Progenitor cell of endocrine pancreas (in vitro differentiated cells): ENCODE data around the gene PROCA1. TPM values are rescaled to one million over a fixed set of nuclear protein-coding genes. Genes with fewer than 3 reads are reported as not detected.
A peak's percentile ranks its signal among the peaks of the same experiment; 100 is the strongest.

Experiments
- DNase-seq: peaks from one replicate; pipeline ENCODE4 v3.0.0; 2021; ENCODE audit warnings: low spot score; ENCODE audit not compliant: unreplicated experiment
- H3K27ac Mint-ChIP-seq: 2 replicates; pipeline ENCODE4 v1.8.0; 2021; ENCODE audit warnings: mild to moderate bottlenecking, moderate library complexity, mixed read lengths
- H3K27me3 Mint-ChIP-seq: 2 replicates; pipeline ENCODE4 v1.8.0; 2021; ENCODE audit warnings: mixed read lengths
- H3K36me3 Mint-ChIP-seq: 2 replicates; pipeline ENCODE4 v1.8.0; 2022; ENCODE audit warnings: mixed read lengths; ENCODE audit not compliant: insufficient read depth
- H3K4me1 Mint-ChIP-seq: 2 replicates; pipeline ENCODE4 v1.8.0; 2021; ENCODE audit warnings: low read depth, mixed read lengths
- H3K4me3 Mint-ChIP-seq: 2 replicates; pipeline ENCODE4 v1.8.0; 2021; ENCODE audit warnings: low read depth, mild to moderate bottlenecking, moderate library complexity, mixed read lengths
- H3K9me3 Mint-ChIP-seq: 2 replicates; pipeline ENCODE4 v1.8.0; 2021; ENCODE audit warnings: low read depth, mixed read lengths
- CTCF ChIP-seq: fragments of 200-600 bp; sonication (generic); IDR thresholded peaks from one replicate; pipeline ENCODE4 v1.5.0; 2021; ENCODE audit warnings: antibody characterized with exemption, mild to moderate bottlenecking; ENCODE audit not compliant: unreplicated experiment
- long read RNA-seq: library from polyadenylated mRNA; unstranded; transcript quantifications from one replicate; pipeline ENCODE4 v2.0.0, GENCODE V29; 2020
- total RNA-seq: library from RNA; stranded (reverse); gene quantifications from 2 replicates; pipeline ENCODE4 v1.2.1, GENCODE V29; 2021

The PROCA1 gene
- 15.2 and 16.3 TPM in 2 replicates for total RNA-seq
- long read RNA-seq = 0 reads

- Mint-ChIP-seq H3K4me1 (peaks cover 19% of the 10 kb centered on the region), H3K36me3 (peaks cover 20% of the 10 kb centered on the region), H3K4me3 (peak within 1 kb of the TSS; percentile 95), H3K27me3 (no peaks in the 10 kb centered on the region), H3K9me3 (no peaks in the 10 kb centered on the region), H3K27ac (peak within 1 kb of the TSS; percentile 100)
- no peak for TF ChIP-seq CTCF
- DNase-seq = no peak
These were observed at the start of gene PROCA1 for GRCh38 chr17:28711723-28712031. Gene PROCA1, minus strand, starts transcription at chr17:28711888. Its CDS starts 228 bp downstream, at chr17:28711660.

- Mint-ChIP-seq H3K27me3 (no peaks in the 10 kb centered on the region), H3K4me1 (no peaks in the 10 kb centered on the region), H3K36me3 (peaks cover 14% of the 10 kb centered on the region), H3K4me3 (no peak overlapping the region), H3K9me3 (no peaks in the 10 kb centered on the region), H3K27ac (peak overlapping the region; percentile 29)
- DNase-seq = no peak
- TF ChIP-seq CTCF = no peak
These were observed 49.2 kb upstream of the PROCA1 start for GRCh38 chr17:28760601-28761562.

- TF ChIP-seq CTCF = no peak
- Mint-ChIP-seq H3K4me3 (no peak overlapping the region), H3K9me3 (no peaks in the 10 kb centered on the region), H3K36me3 (peaks cover 14% of the 10 kb centered on the region), H3K27ac (no peak overlapping the region), H3K4me1 (no peaks in the 10 kb centered on the region), H3K27me3 (no peaks in the 10 kb centered on the region)
- DNase-seq = no peak
These were observed 47.7 kb upstream of the PROCA1 start for GRCh38 chr17:28759256-28759865.

GRCh38 chr17:28758411-28759121 is 46.9 kb upstream of the PROCA1 start:
- H3K27ac Mint-ChIP-seq = peak overlapping the region; percentile 62
- no peaks in the 10 kb centered on the region for H3K27me3 Mint-ChIP-seq
- TF ChIP-seq CTCF = no peak
- no peaks in the 10 kb centered on the region for H3K4me1 Mint-ChIP-seq
- H3K36me3 Mint-ChIP-seq = peaks cover 12% of the 10 kb centered on the region
- no peak overlapping the region for H3K4me3 Mint-ChIP-seq
- H3K9me3 Mint-ChIP-seq = no peaks in the 10 kb centered on the region
- DNase-seq = no peak
